KOPT-K1 (cell line): ENCODE results near the gene CDK18.

Experiments used
- H3K27ac ChIP-seq: fragments of 200-600 bp; sonication (generic); 2 replicates; pipeline ENCODE4 v1.5.1; 2016; ENCODE audit warnings: antibody characterized with exemption, mild to moderate bottlenecking, low read depth, low read length; ENCODE audit not compliant: poor library complexity, severe bottlenecking
- H3K36me3 ChIP-seq: fragments of 200-600 bp; sonication (generic); 2 replicates; pipeline ENCODE4 v1.5.1; 2017; ENCODE audit warnings: antibody characterized with exemption, mild to moderate bottlenecking, low read length, moderate library complexity; ENCODE audit not compliant: insufficient read depth
- H3K9me3 ChIP-seq: fragments of 200-600 bp; sonication (generic); 2 replicates; pipeline ENCODE4 v1.5.1; 2017; ENCODE audit warnings: antibody characterized with exemption, low read length, mild to moderate bottlenecking; ENCODE audit not compliant: insufficient read depth, poor library complexity, severe bottlenecking

The CDK18 gene

DNA sequence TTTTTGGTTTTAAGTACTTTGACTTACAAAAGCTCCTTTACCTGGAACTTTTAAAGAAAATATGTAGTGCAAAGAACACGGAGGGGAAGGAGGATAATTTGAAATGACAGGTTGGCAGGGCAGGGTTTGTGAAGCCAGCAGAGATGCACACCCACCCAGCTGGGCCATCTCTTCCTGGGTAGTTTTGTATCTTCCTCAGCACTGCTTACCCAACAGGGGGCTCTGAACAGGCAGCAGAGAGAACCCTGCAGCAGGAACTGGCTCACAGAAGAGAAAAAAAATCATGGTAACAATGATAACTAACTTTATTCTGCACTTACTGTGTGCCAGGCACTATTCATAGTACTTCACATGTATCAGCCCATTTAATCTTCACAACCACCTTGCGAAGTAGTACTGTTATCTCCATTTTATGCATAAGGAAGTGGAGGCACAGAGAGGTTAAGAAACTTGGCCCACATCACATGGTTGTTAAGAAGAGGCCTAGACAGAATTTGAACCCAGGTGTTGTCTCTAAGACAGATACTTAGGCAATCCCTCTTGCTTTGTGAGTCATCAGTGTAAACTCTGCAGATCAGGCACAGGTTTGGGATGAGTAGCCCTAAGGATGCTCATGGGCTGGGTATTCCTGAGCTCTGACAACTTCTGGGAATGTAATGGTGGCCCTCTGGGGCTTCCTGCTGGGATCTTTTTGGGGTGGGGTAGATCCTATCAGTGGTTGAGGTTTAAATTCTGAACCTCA, 66.5 kb downstream of the CDK18 start:
- no peaks in the 10 kb centered on the region for H3K9me3 ChIP-seq
- no peaks in the 10 kb centered on the region for H3K36me3 ChIP-seq
- H3K27ac ChIP-seq, result no peak overlapping the region

DNA sequence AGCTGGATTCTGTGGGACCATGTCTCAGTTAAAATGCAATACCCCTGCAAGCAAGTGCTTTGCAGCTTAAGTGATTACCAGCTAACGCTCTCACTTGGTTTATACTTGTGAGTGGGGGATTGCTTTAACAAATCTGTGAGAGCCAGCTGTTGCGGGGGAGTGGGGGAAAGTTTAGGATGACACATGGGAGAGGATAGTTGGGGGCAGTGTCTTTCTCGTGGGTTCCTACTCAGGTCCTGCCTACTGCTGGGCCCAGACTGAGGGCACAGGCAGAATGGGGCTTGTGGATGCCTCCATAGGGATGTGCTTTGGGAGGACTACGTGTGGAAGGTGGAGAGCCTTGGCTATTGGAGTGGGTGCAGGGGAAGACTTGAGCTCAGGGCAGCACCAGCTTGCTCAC, 67.3 kb downstream of the CDK18 start:
- no peaks in the 10 kb centered on the region for H3K9me3 ChIP-seq
- no peaks in the 10 kb centered on the region for H3K36me3 ChIP-seq
- H3K27ac ChIP-seq, result no peak overlapping the region

DNA sequence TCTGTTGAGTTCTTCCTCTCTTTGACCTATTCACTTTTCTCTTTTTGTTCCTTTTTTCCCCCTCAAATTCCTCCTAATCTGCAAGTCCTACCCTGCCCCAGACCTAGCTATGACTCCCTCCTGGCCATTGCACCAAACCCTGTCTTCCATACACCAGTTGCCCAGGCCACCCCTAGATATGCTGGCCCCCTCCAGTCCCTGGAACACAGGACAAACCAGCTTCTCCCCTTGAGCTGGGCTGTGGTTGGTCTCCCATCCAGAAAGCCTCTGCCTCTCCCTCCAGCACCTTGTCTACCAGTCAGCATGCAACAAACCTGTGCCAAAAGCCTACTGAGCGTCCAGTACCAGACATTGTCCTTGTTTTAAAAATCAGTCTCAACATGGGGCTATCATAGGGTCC, 68.0 kb downstream of the CDK18 start:
- H3K36me3 ChIP-seq, result no peaks in the 10 kb centered on the region
- no peaks in the 10 kb centered on the region for H3K9me3 ChIP-seq
- H3K27ac ChIP-seq, result no peak overlapping the region

DNA sequence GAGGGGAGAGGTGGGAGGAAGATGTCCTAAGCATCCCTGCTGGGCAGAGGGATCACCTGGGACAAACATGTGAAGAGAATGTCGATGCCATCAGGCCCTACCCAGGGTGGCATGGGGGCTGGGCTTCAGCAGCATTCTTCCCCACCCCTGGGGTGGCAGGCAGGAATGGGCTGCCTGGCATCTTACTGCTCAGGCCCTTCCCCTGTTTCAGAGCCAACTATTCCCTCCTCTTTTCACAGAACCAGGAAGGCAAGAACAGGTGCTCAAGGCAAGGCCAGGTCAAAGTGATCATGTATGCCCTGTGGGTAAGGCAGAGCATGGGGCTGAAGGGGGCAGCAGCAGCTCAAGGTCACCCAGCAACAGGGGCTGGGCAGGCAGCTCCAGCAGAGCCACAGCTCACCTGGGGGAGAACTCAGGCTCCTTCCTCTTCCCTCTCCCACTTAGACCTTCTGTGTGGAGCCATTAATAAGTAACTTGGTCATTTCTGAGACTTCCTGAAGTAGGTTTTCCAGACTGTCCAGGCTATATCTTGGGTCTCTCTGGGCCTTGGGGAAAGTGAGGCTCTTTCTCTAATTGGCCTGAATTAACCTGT, 70.9 kb downstream of the CDK18 start:
- Histone ChIP-seq H3K9me3 (no peaks in the 10 kb centered on the region), H3K36me3 (no peaks in the 10 kb centered on the region), H3K27ac (no peak overlapping the region)

DNA sequence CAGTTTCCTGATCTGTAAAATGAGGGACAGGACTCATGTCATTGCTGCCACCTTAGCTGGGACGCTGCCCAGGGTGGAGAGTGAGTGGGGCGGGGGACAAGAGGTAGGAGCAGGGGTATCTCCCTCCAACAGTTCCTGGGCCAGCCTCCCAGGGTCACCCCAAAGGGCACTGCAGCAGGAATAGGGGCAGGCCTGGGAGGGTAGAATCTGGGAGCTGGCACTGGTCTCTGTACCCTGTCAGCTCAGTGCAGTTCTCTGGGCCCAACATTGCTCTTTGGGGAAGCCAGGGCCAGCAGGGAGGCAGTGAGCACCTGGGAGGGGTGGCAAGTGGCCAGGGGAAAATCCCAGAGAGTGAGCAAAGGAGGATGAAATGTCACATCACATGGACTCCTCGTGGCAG, 71.5 kb downstream of the CDK18 start:
- Histone ChIP-seq H3K27ac (no peak overlapping the region), H3K36me3 (no peaks in the 10 kb centered on the region), H3K9me3 (no peaks in the 10 kb centered on the region)

DNA sequence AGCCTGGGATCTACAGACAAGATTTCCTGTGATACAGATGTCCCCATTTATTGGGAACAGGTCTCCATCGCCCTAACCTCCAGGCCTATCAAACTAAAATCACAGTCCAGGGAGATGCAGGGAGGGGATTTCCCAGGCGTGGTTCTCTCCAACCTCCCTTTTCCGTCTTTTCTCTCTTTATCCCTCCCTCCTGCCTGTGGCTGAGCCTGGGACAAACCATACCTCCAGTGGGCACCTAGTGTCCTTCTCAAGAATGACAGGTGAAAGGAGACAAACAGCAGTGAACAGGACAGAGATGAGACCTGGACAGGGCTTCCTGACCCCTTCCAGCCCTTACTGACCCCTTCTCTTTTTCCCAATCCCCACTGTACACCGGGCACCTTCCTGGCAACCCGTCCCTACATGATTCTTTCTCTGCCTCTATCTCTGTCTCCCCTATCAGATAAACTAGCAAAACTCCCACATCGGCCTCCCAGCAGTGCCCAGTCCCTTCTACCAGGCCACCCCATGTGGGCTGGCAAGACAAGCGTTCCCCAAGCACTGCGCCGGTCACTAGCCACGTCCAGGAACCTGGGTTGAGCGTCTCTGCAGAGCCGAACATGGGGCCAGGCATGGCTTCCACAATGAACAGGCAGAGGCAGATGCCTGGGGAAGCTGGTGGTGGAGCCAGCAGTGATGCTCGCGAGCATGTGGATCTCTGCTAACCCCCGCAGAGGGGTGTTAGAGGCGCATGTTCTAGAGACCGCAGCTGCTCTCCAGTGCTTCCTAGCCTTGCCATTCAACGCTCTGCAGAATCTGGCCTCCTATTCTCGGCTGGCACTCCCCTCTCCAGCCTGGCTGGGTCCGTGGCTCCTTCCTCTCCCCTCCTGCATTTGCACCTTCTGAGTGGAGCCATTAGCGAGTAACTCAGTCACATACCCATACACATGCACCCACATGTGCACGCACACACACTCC, 72.6 kb downstream of the CDK18 start:
- Histone ChIP-seq H3K36me3 (no peaks in the 10 kb centered on the region), H3K27ac (no peak overlapping the region)

DNA sequence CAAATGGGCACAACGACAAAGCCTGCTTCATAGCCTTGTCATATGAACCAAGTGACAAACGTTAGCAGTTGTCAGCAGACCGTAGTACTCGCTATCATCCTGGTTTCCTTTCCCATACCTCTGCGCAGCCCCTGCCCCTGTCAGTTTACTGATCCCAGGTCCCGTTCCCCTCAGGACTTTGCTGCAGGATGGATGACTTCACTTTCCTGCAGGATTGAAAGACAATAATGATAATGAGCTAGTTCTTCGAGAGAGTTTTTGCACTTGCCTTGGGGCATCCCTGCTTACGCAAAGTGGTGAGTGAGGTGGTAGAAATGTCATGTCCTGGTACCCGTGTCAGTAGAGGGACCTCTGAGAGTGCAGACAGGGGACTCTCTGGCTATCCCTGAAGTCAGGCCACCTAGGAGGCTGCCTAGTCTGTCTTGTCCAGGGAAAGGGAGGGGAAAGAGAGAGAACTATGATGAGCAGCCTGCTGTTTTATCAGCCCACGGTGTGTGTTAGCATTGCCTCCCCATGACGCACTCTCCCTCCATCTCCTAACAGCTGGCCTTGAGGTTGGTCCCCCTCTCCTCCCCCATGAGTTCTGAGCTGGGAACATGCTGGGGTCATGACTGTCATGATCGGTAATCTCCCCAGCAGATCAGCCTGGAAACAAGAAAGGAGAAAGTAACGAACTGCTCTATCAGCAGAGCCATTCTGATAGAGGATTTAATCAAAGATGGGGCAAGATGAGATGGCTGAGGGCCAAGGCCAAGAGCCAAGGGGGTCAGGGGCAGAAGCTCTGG, 73.6 kb downstream of the CDK18 start:
- Histone ChIP-seq H3K36me3 (no peaks in the 10 kb centered on the region), H3K27ac (no peak overlapping the region), H3K9me3 (no peaks in the 10 kb centered on the region)

More for the DNA sequence above, 72.6 kb downstream of the CDK18 start:
- H3K9me3 ChIP-seq, result no peaks in the 10 kb centered on the region

DNA sequence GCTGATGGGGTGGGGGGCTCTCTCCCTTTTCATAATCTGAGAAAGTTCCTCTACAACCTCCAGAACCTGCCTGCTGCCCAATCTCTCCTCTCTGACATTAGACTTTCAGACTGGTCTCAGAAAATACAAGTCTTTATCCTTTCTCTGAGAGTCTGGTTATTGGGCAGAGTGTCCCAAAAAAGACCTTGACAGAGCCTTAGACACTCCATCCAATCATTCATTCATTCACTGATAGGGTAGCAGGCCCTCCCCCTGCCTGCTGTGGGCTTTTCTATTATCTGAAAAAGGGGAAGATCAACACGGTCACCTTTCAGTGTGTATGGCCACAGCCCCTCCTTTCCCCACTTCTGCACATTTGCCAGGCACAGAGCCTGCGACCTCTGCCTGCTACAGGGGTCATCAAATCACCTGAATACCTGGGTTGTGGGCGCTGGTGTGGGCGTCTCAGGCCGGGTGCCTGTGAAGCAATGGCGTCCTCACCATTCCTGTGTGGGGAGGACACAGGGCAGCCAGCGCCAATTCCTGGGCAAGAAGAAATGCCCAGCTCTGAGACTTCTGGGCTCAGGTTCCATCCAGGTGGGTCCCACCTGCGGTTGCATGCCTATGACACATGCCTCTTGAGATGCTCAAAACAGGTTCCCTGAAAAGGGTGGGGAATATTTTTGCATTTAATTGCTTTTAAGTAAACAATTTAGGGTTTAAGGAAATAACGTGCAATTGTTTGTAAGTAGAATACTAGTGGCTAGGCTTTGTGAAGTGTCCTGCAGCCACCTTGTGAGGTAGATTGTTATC, 74.5 kb downstream of the CDK18 start:
- H3K36me3 ChIP-seq, result no peaks in the 10 kb centered on the region
- no peaks in the 10 kb centered on the region for H3K9me3 ChIP-seq
- H3K27ac ChIP-seq, result no peak overlapping the region

DNA sequence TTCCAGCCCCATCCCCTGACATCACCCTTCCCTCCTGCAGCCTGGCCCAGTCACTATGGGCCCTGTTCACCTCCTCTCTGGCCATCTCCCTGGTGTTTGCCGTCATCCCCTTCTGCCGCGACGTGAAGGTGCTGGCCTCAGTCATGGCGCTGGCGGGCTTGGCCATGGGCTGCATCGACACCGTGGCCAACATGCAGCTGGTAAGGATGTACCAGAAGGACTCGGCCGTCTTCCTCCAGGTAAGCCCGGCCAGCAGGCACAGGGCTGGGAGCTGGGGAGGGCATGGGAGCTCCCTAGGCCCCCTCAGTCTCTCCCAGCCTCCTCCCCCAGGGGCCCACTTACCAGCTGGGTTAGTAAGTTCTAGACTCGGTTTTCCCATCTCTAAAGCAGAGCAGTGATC, 75.2 kb downstream of the CDK18 start:
- no peaks in the 10 kb centered on the region for H3K36me3 ChIP-seq
- H3K27ac ChIP-seq, result no peak overlapping the region
- no peaks in the 10 kb centered on the region for H3K9me3 ChIP-seq

DNA sequence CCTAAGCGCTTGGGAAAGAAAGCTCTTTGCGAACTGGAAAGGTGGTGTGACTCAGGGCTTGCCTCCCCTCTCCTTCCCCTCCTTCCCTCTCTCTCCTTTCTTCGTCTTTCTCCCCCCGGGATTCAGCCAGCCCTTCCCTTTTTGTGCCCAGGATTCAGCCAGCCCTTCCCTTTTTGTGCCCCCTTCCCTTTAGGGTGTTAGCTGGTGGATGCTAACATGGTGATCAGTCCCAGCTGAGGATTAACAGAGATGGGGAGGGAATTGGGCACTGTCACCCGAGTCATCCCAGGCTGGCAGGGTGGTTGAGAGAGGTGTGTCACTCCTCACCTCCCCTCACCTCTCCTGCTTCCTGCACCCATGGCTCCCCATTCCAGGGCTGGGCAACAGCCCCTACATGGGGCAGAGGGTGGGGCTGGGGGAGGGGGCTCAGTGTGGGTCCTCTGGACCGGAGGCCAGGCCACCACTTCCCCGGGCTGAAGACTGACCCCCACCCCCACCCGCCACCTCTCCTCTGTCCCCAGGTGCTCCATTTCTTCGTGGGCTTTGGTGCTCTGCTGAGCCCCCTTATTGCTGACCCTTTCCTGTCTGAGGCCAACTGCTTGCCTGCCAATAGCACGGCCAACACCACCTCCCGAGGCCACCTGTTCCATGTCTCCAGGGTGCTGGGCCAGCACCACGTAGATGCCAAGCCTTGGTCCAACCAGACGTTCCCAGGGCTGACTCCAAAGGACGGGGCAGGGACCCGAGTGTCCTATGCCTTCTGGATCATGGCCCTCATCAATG, 75.9 kb downstream of the CDK18 start:
- no peak overlapping the region for H3K27ac ChIP-seq
- H3K36me3 ChIP-seq, result no peaks in the 10 kb centered on the region
- H3K9me3 ChIP-seq, result no peaks in the 10 kb centered on the region

DNA sequence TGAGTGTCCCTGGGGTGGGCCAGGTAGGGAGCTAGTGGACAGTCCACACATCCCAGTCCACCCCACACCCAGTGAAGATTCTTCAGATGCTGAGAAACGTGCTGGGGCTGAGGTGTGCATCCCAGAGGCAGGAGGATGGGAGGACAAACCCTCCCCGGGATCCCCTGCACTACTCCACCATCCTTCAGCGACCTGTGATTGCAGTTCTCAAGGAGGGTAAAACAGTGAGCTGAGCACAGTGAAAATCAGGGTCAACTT, 76.4 kb downstream of the CDK18 start:
- no peaks in the 10 kb centered on the region for H3K36me3 ChIP-seq
- no peak overlapping the region for H3K27ac ChIP-seq
- H3K9me3 ChIP-seq, result no peaks in the 10 kb centered on the region

DNA sequence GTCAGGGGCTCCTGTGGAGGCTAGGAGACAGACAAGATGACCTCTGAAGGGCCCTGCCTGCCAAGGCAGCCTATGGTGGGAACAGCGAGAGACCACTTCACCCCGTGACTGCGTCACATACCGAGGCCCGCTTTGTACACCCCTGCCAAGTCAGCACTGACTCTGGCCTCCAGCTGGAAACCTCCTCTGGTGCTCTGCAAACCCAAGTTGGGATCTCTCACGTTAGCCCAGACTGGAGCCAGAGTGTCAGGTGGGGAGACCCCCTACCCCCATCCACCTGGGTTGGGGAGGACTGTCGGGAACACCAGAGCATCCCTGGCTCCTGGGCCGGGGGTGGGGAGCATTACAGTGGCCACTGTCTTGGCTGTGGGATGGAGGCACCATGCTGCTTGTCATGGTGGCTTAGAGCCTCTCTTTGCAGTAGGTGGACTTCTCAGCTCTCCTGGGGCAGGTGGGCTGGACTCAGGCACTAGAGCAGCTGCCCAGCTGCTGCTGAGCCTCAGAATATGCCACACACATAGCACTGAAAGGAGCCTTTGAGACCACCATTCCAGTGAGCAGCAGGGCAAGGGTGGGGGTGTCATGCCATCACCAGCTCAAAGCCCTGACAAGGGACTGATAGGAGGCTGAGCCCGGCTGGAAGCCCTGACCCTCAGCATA, 77.0 kb downstream of the CDK18 start:
- no peak overlapping the region for H3K27ac ChIP-seq
- no peaks in the 10 kb centered on the region for H3K36me3 ChIP-seq
- H3K9me3 ChIP-seq, result no peaks in the 10 kb centered on the region

DNA sequence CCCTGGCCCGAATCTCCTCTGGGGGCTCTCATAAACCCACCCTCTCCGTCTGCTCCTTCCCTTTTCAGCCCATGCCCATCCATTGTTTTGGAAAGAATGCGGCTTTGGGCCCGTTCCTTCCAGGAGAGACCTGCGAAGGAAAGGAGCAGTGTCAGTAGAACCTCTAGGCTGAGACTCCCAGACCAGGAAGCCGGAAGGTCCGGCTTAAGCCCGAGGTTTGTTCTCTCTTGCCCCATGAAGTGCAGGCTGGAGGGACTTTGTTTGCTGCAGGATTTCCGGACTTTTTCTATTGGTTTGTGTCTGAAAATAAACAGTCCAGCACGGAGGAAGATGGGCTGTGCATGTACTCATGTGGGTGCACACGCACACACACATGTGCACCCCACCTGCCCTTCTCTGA, 77.6 kb downstream of the CDK18 start:
- Histone ChIP-seq H3K36me3 (no peaks in the 10 kb centered on the region), H3K27ac (no peak overlapping the region), H3K9me3 (no peaks in the 10 kb centered on the region)
